Measurements from ENCODE around the gene GPR32. TPM values are rescaled to one million over a fixed set of nuclear protein-coding genes. Genes with fewer than 3 reads are reported as not detected.

GPR32 gene
- total and polyA plus RNA-seq, 10 of the 15 experiments (the other 5 are each of a cell fraction or from before 2014, with no cell fraction given): not detected

- intact Hi-C loops (cut with micrococcal nuclease; ENCODE audit: unreplicated experiment) (no loop called here), in situ Hi-C loops (cut with MboI) (no loop called here)
- BruUV-seq (replicated peaks): no TSS peak
- CTCF ChIA-PET: no interaction called here
- no peak for DNase-seq (ENCODE audit: low read depth, low spot score)
- RAD21 ChIA-PET (ENCODE audit: unreplicated experiment): no interaction called here
- H3K27ac ChIP-seq (ENCODE audit: control insufficient read depth, insufficient read depth): no peak overlapping the region
- H2AFZ ChIP-seq (ENCODE audit: control insufficient read depth, low read depth, low read length): no peak overlapping the region
- H3K4me1 ChIP-seq (ENCODE audit: control insufficient read depth, insufficient read depth, low read length): no peaks in the 10 kb centered on the region
- H3K36me3 ChIP-seq (ENCODE audit: control insufficient read depth in 2 of 2, insufficient read depth in 2 of 2, low read length in 1 of 2): no peaks in the 10 kb centered on the region
- H3K9me3 ChIP-seq (replicated peaks; ENCODE audit: control insufficient read depth, insufficient read depth, low read length): no peaks in the 10 kb centered on the region
- SMC1A ChIA-PET (ENCODE audit: uncharacterized antibody, unreplicated experiment): no interaction called here
- no peaks in the 10 kb centered on the region for H3K79me2 ChIP-seq (ENCODE audit: control insufficient read depth, insufficient read depth, low read length)
- no peaks in the 10 kb centered on the region for H4K20me1 ChIP-seq (ENCODE audit: control insufficient read depth, insufficient read depth)
- no peak for ATAC-seq
- no peak overlapping the region for H3K9ac ChIP-seq (ENCODE audit: control insufficient read depth, insufficient read depth, low read length)
- no peak overlapping the region for H3K4me2 ChIP-seq (ENCODE audit: control insufficient read depth, insufficient read depth)
- POLR2A ChIA-PET: no interaction called here
- no peak for FAIRE-seq
- WGBS (ENCODE audit: insufficient coverage, insufficient replicate concordance, low lambda C conversion rate, missing lambda C conversion rate): 57% methylated on average over 5 of the region's 6 CpGs
- H3K27me3 ChIP-seq (replicated peaks in 1 of 2; ENCODE audit: control insufficient read depth in 2 of 2, insufficient read depth in 2 of 2, low read length in 1 of 2): no peaks in the 10 kb centered on the region
- TF ChIP-seq, protein P1, sequence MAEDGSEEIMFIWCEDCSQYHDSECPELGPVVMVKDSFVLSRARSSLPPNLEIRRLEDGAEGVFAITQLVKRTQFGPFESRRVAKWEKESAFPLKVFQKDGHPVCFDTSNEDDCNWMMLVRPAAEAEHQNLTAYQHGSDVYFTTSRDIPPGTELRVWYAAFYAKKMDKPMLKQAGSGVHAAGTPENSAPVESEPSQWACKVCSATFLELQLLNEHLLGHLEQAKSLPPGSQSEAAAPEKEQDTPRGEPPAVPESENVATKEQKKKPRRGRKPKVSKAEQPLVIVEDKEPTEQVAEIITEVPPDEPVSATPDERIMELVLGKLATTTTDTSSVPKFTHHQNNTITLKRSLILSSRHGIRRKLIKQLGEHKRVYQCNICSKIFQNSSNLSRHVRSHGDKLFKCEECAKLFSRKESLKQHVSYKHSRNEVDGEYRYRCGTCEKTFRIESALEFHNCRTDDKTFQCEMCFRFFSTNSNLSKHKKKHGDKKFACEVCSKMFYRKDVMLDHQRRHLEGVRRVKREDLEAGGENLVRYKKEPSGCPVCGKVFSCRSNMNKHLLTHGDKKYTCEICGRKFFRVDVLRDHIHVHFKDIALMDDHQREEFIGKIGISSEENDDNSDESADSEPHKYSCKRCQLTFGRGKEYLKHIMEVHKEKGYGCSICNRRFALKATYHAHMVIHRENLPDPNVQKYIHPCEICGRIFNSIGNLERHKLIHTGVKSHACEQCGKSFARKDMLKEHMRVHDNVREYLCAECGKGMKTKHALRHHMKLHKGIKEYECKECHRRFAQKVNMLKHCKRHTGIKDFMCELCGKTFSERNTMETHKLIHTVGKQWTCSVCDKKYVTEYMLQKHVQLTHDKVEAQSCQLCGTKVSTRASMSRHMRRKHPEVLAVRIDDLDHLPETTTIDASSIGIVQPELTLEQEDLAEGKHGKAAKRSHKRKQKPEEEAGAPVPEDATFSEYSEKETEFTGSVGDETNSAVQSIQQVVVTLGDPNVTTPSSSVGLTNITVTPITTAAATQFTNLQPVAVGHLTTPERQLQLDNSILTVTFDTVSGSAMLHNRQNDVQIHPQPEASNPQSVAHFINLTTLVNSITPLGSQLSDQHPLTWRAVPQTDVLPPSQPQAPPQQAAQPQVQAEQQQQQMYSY (CRISPR knock-in tag; IDR thresholded peaks at IDR 0.05): no peak
- no peak for TF ChIP-seq NR2C2 (IDR thresholded peaks at IDR 0.05; ENCODE audit: borderline replicate concordance, control insufficient read depth, insufficient read length, low read depth)
- no peak for TF ChIP-seq CBFB (IDR thresholded peaks at IDR 0.05; ENCODE audit: low read depth)
- no peak overlapping the region for H3K4me3 ChIP-seq
These were observed 26.7 kb upstream of the GPR32 start for GRCh38 chr19:50743537-50743936.

DNA sequence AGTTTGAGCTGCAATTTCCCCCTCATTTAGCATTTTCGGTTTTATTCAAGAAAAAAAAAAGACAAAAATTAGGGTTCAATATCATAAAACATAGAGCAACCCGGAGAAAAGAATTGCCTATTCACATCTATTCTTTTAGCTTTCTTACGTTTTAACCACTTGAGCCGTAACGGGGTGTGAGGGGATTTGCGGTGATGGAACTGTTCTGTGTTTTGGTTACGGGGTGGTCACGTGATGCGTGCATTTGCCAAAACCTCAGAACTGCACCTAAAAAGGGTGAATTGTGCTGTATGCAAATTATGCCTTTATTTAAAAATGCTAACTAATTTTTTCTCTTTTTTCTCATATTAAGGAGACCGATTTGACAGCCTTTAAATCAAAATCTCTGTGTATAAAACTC is 25.0 kb upstream of the GPR32 start:
- Histone ChIP-seq H3K27me3 (replicated peaks in 1 of 2; ENCODE audit: control insufficient read depth in 2 of 2, insufficient read depth in 2 of 2, low read length in 1 of 2) (no peaks in the 10 kb centered on the region), H3K27ac (ENCODE audit: control insufficient read depth, insufficient read depth) (no peak overlapping the region), H3K36me3 (ENCODE audit: control insufficient read depth in 2 of 2, insufficient read depth in 2 of 2, low read length in 1 of 2) (no peaks in the 10 kb centered on the region), H4K20me1 (ENCODE audit: control insufficient read depth, insufficient read depth) (no peaks in the 10 kb centered on the region), H3K4me3 (no peak overlapping the region), H3K4me1 (ENCODE audit: control insufficient read depth, insufficient read depth, low read length) (no peaks in the 10 kb centered on the region), H3K4me2 (ENCODE audit: control insufficient read depth, insufficient read depth) (no peak overlapping the region), H3K9ac (ENCODE audit: control insufficient read depth, insufficient read depth, low read length) (no peak overlapping the region), H3K9me3 (replicated peaks; ENCODE audit: control insufficient read depth, insufficient read depth, low read length) (no peaks in the 10 kb centered on the region), H3K79me2 (ENCODE audit: control insufficient read depth, insufficient read depth, low read length) (no peaks in the 10 kb centered on the region), H2AFZ (ENCODE audit: control insufficient read depth, low read depth, low read length) (no peak overlapping the region)
- DNase-seq (ENCODE audit: low read depth, low spot score) (no peak), FAIRE-seq (no peak), ATAC-seq (no peak)
- BruUV-seq (replicated peaks): no TSS peak
- POLR2A ChIA-PET: no interaction called here
- RAD21 ChIA-PET (ENCODE audit: unreplicated experiment): no interaction called here
- SMC1A ChIA-PET (ENCODE audit: uncharacterized antibody, unreplicated experiment): no interaction called here
- intact Hi-C loops (cut with micrococcal nuclease; ENCODE audit: unreplicated experiment) (no loop called here), in situ Hi-C loops (cut with MboI) (no loop called here)
- WGBS (ENCODE audit: insufficient coverage, insufficient replicate concordance, low lambda C conversion rate, missing lambda C conversion rate): 22% methylated on average over 10 of the region's 10 CpGs
- CTCF ChIA-PET: no interaction called here
- TF ChIP-seq ATF7 (IDR thresholded peaks at IDR 0.05; ENCODE audit: low read depth) (no peak), RFX5 (IDR thresholded peaks at IDR 0.05; ENCODE audit: low read depth, low read length) (no peak), CBX5 (IDR thresholded peaks at IDR 0.05; ENCODE audit: low read depth) (no peak), RCOR1 (conservative IDR thresholded peaks at IDR 0.05; ENCODE audit: low read depth, low read length) (no peak), TCF3 (IDR thresholded peaks at IDR 0.05; ENCODE audit: borderline replicate concordance, insufficient read depth, low read depth, low read length) (no peak), CREB1 (IDR thresholded peaks at IDR 0.05; ENCODE audit: low read depth) (no peak), EP300 (IDR thresholded peaks at IDR 0.05; ENCODE audit: borderline replicate concordance in 1 of 2, control insufficient read depth in 1 of 2, low read depth in 2 of 2, low read length in 2 of 2) (no peak), BCLAF1 (IDR thresholded peaks at IDR 0.05) (no peak), CHD2 (IDR thresholded peaks at IDR 0.05; ENCODE audit: borderline replicate concordance, low read depth, low read length) (no peak), KLF5 (IDR thresholded peaks at IDR 0.05; ENCODE audit: partially characterized antibody) (no peak)

Measured in GM12878 (cell line).